ENCODE measurements around the gene WDR70.
"Not testable (repeated sequence)": the region's sequence is repeated elsewhere in the genome, so short reads cannot be mapped to it uniquely, and the experiment has no call there.

WDR70 gene

GRCh38 chr5:37375091-37375490 lies 4.0 kb upstream of the WDR70 start:
- CTCF ChIA-PET, result no interaction called here
- TF ChIP-seq ARNT (IDR thresholded peaks at IDR 0.05) (no peak), LEF1 (IDR thresholded peaks at IDR 0.05; ENCODE audit: borderline replicate concordance) (no peak), SP1 (IDR thresholded peaks at IDR 0.05) (no peak), HDGF (IDR thresholded peaks at IDR 0.05; ENCODE audit: borderline replicate concordance) (no peak), L3MBTL2 (conservative IDR thresholded peaks at IDR 0.05) (no peak)
- TF ChIP-seq, protein P1, sequence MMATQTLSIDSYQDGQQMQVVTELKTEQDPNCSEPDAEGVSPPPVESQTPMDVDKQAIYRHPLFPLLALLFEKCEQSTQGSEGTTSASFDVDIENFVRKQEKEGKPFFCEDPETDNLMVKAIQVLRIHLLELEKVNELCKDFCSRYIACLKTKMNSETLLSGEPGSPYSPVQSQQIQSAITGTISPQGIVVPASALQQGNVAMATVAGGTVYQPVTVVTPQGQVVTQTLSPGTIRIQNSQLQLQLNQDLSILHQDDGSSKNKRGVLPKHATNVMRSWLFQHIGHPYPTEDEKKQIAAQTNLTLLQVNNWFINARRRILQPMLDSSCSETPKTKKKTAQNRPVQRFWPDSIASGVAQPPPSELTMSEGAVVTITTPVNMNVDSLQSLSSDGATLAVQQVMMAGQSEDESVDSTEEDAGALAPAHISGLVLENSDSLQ (IDR thresholded peaks at IDR 0.05), result no peak
- no peak for DNase-seq (ENCODE audit: extremely low spot score)
- POLR2A ChIA-PET, result no interaction called here

DNA sequence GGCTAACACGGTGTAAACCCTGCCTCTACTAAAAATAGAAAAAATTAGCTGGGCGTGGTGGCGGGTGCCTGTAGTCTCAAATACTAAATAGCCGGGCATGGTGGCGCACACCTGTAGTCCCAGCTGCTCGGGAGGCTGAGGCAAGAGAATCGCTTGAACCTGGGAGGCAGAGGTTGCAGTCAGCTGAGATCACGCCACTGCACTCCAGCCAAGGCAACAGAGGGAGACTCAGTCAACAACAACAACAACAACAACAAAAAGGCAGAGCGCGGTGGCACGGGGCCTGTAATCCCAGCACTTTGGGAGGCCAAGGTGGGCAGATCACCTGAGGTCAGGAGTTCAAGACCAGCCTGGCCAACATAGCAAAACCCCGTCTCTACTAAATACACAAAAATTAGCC lies 1.1 kb upstream of the WDR70 start:
- ChIA-PET POLR2A (interaction anchor here (1.0 to 1.4 kb wide), 2 partner anchors 24 to 35 kb away, joined by 3 to 5 read pairs; no protein-coding TSS in a partner anchor), CTCF (interaction anchor here (0.7 kb wide), 1 partner anchor 349 kb away, joined by 3 read pairs; no protein-coding TSS in a partner anchor)

GRCh38 chr5:37391591-37391990 lies 12.5 kb downstream of the WDR70 start:
- POLR2A ChIA-PET, result no interaction called here
- TF ChIP-seq SP1 (IDR thresholded peaks at IDR 0.05) (no peak), FOXM1 (IDR thresholded peaks at IDR 0.05; ENCODE audit: borderline replicate concordance) (no peak), TARDBP (IDR thresholded peaks at IDR 0.05) (no peak), L3MBTL2 (conservative IDR thresholded peaks at IDR 0.05) (no peak), FOXA1 (IDR thresholded peaks at IDR 0.05) (no peak), BHLHE40 (IDR thresholded peaks at IDR 0.05; ENCODE audit: borderline replicate concordance) (no peak), ELF4 (IDR thresholded peaks at IDR 0.05) (no peak)
- TF ChIP-seq, protein P1 (IDR thresholded peaks at IDR 0.05), result no peak
- CTCF ChIA-PET, result no interaction called here
- DNase-seq (ENCODE audit: extremely low spot score), result no peak

More for the DNA sequence above, 1.1 kb upstream of the WDR70 start:
- DNase-seq (ENCODE audit: extremely low spot score), result not testable (repeated sequence)

GRCh38 chr5:37396352-37396751 lies 17.2 kb downstream of the WDR70 start:
- ChIA-PET POLR2A (no interaction called here), CTCF (no interaction called here)
- no peak for DNase-seq (ENCODE audit: extremely low spot score)
- TF ChIP-seq HDGF (IDR thresholded peaks at IDR 0.05; ENCODE audit: borderline replicate concordance) (no peak), L3MBTL2 (conservative IDR thresholded peaks at IDR 0.05) (no peak), TARDBP (IDR thresholded peaks at IDR 0.05) (no peak)

- ChIA-PET POLR2A (no interaction called here), CTCF (interaction anchor here (0.6 kb wide), 1 partner anchor 815 kb away, joined by 4 read pairs; no protein-coding TSS in a partner anchor)
- no peak for DNase-seq (ENCODE audit: extremely low spot score)
- no peak for TF ChIP-seq LEF1 (IDR thresholded peaks at IDR 0.05; ENCODE audit: borderline replicate concordance)
- no peak for TF ChIP-seq SP1 (IDR thresholded peaks at IDR 0.05)
- TF ChIP-seq SUZ12 (IDR thresholded peaks at IDR 0.05), result no peak
- no peak for TF ChIP-seq ZNF384 (IDR thresholded peaks at IDR 0.05)
- no peak for TF ChIP-seq HDGF (IDR thresholded peaks at IDR 0.05; ENCODE audit: borderline replicate concordance)
- TF ChIP-seq NFRKB (IDR thresholded peaks at IDR 0.05), result no peak
Measured at GRCh38 chr5:37400501-37400900, 21.4 kb downstream of the WDR70 start.

GRCh38 chr5:37412515-37412914 lies 33.4 kb downstream of the WDR70 start:
- TF ChIP-seq BHLHE40 (IDR thresholded peaks at IDR 0.05; ENCODE audit: borderline replicate concordance), result no peak
- TF ChIP-seq HDGF (IDR thresholded peaks at IDR 0.05; ENCODE audit: borderline replicate concordance), result no peak
- TF ChIP-seq SP1 (IDR thresholded peaks at IDR 0.05), result no peak
- TF ChIP-seq ZNF384 (IDR thresholded peaks at IDR 0.05), result no peak
- TF ChIP-seq TARDBP (IDR thresholded peaks at IDR 0.05), result no peak
- no peak for TF ChIP-seq ELF4 (IDR thresholded peaks at IDR 0.05)
- TF ChIP-seq, protein P1 (IDR thresholded peaks at IDR 0.05), result no peak
- no peak for TF ChIP-seq SUZ12 (IDR thresholded peaks at IDR 0.05)
- TF ChIP-seq FOXM1 (IDR thresholded peaks at IDR 0.05; ENCODE audit: borderline replicate concordance), result no peak
- no peak for TF ChIP-seq LEF1 (IDR thresholded peaks at IDR 0.05; ENCODE audit: borderline replicate concordance)
- TF ChIP-seq CTBP1 (IDR thresholded peaks at IDR 0.05; ENCODE audit: borderline replicate concordance), result no peak
- TF ChIP-seq ARNT (IDR thresholded peaks at IDR 0.05), result no peak
- TF ChIP-seq FOXK2 (IDR thresholded peaks at IDR 0.05), result no peak
- no peak for TF ChIP-seq FOXA1 (IDR thresholded peaks at IDR 0.05)
- no peak for TF ChIP-seq L3MBTL2 (conservative IDR thresholded peaks at IDR 0.05)
- no peak for TF ChIP-seq NFRKB (IDR thresholded peaks at IDR 0.05)
- DNase-seq (ENCODE audit: extremely low spot score), result no peak
- CTCF ChIA-PET, result interaction anchor here (0.7 to 2.3 kb wide), 8 partner anchors 10 to 779 kb away, joined by 3 to 17 read pairs (median 4); partner anchors contain the start of gene NUP155
- POLR2A ChIA-PET, result interaction anchor here (1.0 kb wide), 1 partner anchor 34 kb away, joined by 5 read pairs; the partner anchor contains the start of gene WDR70

GRCh38 chr5:37415456-37415855 lies 36.3 kb downstream of the WDR70 start:
- CTCF ChIA-PET; POLR2A ChIA-PET; DNase-seq (ENCODE audit: extremely low spot score): not testable (repeated sequence)

DNA sequence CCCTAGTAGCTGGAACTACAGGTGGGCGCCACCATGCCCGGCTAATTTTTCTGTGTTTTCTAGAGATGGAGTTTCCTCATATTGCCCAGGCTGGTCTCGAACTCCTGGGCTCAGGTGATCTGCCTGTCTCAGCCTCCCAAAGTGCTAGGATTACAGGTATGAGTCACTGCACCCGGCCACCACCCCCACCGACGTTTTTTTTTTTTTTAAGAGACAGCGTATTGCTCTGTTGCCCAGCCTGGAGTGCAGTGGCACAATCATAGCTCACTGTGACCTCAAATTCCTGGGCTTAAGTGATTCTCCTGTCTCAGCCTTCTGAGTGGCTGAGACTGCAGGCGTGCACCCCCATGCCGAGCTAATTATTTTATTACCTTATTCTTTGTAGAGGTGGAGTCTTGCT lies 38.2 kb downstream of the WDR70 start:
- no peak for DNase-seq (ENCODE audit: extremely low spot score)
- ChIA-PET CTCF (interaction anchor here (0.6 kb wide), 1 partner anchor 44 kb away, joined by 3 read pairs; no protein-coding TSS in a partner anchor), POLR2A (no interaction called here)
- TF ChIP-seq L3MBTL2 (conservative IDR thresholded peaks at IDR 0.05), result no peak
- TF ChIP-seq ZNF384 (IDR thresholded peaks at IDR 0.05), result peak; percentile 38; the same call in 1 of the 2 replicates

Measured in HEK293T (cell line).